ENCODE data around the gene ISCU. TPM values are rescaled to one million over a fixed set of nuclear protein-coding genes. Genes with fewer than 3 reads are reported as not detected.

The ISCU gene
- total RNA-seq, 1 experiment from 2014 or later: 71.1 TPM

DNA sequence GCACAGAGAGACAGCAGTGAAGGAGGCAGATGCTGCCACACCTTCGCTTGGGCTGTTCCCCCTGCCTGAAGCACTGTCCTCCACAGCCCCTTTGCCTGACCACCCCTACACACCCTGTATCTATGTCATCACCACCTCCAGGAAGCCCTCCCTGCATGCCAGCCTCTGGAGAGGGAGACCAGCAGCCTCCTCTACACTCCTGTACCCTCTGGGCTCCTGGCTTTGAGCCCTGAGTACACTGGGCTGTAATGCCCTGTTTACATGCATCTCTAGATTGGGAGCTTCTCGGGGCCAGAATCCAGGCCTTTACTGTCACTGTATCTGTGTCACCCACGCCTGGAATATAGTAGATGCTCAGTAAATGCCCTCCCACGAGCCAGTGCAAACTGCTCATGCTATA is 41.3 kb downstream of the ISCU start:
- DNase-seq (ENCODE audit: low spot score): no peak

DNA sequence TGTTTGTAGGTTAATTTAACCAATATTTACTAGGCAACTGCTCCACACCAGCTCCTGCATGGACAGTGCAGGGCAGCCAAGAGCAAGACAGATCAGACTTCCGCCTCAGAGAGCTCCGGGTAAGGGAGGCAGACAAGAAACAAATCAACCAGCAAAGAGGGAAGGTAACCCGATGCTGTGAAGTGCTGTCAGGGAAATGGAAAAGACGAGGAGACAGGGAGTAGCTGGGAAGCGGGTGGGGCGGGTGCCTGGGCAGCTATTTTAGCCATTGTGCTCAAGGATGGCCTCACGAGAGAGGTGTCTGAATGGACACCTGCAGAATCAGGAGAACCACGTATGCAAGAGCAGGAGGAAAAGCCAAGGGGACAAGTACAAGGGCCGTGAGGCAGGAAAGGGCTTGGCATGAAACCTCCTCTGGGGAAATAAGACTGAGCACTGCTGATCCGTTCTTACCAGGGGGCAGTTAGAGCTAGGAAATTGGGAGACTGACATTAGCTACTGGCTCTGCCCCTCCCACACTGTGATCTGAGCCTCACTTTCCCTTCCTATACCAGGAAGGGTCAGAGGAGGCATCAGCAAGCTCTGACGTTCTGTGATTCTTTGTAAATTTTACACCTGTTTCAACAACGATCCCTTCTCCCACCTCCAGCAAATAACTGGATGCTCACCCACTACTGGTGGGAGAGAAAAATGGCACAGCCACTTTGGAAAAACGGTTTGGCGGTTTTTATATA is 42.0 kb downstream of the ISCU start:
- no peak for DNase-seq (ENCODE audit: low spot score)

DNA sequence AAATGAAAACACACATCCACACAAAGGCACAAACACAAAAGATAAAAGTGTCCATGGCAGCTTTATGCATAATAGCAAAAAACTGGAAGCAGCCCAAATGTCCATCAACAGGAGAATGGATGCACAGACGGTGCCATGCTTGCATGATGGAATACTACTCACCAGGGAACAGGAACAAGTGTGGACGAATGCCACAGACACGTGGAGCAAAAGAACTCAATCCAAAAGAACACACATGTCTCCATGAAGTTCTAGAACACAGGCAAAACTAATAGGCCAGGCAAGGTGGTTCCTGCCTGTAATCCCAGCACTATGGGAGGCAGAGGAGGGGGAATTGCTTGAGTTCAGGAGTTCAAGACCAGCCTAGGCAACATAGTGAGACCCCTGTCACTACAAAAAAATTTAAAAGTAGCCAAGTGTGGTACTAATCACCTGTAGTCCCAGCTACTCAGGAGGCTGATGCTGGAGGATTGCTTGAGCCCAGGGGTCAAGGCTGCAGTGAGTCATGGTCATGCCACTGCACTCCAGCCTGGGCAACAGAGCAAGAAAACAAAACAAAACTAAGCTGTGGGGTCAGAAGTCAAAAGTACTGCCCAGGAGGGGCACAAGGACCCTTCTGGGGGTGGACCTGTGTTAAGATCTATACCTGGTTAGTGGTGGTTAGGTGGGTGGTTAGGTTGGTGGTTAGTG is 42.7 kb downstream of the ISCU start:
- DNase-seq (ENCODE audit: low spot score): no peak

DNA sequence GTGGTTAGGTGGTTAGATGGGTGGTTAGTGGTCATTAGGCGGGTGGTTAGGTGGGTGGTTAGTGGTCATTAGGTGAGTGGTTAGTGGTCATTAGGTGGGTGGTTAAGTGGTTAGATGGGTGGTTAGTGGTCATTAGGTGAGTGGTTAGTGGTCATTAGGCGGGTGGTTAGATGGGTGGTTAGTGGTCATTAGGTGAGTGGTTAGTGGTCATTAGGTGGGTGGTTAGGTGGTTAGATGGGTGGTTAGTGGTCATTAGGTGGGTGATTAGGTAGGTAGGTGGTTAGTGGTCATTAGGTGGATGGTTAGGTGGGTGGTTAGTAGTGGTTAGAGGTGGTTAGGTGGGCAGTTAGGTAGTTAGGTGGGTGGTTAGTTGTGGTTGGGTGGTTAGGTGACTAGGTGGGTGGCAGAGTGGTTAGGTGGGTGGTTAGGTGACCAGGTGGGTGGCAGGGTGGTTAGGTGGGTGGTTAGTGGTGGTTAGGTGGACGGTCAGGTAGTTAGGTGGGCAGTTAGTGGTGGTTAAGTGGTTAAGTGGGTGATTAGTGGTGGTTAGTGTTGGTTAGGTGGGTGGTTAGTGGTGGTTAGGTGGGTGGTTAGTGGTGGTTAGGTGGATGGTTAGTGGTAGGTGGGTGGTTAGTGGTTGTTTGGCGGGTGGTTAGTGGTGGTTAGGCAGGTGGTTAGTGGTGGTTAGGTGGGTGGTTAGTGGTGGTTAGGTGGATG is 43.5 kb downstream of the ISCU start:
- no peak for DNase-seq (ENCODE audit: low spot score)

DNA sequence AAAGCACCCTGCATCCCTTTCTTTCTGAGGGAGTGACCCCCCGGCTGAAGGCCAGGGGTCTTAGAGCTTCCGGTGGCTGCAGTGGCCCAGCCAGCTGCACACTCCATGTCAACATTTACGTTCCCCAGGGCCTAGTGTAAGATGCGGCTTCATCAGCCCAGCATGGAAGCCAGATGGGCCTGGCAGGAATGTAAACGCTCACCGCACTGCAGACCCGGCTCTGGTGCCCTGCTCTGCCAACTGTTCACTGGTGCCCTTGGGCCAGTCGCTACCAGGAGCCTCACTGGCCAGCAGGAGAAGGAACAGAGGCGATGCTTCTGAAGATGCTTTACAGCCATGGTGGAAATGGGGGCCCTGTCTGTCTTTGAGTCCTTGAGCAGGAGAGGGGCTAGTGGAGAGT is 44.1 kb downstream of the ISCU start:
- no peak for DNase-seq (ENCODE audit: low spot score)

DNA sequence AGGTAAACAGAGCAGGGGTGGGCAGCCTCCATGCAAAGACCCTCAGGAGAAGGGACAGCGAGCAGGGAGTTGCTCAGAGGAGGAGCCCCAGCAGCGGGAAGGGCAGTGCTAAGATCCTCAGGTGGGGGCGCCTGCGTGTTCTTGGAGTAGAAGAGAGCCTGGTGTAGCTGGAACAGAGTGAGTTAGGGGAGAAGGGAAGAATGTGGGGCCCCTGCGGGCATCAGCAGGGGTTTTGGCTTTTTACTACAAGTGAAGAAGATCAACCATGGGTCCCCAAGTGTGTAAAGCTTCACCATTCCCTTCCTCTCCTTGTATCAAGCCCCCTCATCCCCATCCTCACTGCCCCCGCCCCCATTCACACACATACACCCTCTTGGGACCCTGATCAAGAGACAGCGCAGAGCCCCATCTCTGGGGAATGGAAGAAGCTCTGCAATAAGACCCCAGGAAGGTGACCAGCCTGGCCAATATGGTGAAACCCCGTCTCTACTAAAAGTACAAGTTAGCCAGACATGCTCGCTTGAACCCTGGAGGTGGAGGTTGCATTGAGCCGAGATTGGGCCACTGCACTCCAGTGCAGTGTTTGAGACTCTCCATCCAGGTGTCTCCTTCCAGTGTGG is 45.7 kb downstream of the ISCU start:
- no peak for DNase-seq (ENCODE audit: low spot score)

DNA sequence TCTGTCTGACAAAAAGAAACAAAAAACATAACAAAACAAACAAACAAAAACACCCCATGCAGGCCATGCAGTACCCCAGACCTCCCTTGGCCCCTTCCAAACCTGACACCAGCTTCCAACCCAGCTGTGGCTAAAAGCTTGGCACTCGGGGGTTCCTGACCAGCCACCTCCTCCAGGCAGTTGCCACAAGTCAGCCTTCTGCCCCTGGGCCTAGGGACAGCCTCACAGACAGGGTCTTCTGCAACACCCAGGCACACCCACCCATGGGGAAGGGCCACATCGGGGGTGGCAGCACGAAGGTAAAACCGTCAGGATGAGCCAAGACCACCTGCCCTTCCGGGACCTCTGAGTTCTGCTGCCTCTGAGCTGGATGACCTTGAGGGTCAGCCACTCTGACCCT is 46.2 kb downstream of the ISCU start:
- no peak for DNase-seq (ENCODE audit: low spot score)

DNA sequence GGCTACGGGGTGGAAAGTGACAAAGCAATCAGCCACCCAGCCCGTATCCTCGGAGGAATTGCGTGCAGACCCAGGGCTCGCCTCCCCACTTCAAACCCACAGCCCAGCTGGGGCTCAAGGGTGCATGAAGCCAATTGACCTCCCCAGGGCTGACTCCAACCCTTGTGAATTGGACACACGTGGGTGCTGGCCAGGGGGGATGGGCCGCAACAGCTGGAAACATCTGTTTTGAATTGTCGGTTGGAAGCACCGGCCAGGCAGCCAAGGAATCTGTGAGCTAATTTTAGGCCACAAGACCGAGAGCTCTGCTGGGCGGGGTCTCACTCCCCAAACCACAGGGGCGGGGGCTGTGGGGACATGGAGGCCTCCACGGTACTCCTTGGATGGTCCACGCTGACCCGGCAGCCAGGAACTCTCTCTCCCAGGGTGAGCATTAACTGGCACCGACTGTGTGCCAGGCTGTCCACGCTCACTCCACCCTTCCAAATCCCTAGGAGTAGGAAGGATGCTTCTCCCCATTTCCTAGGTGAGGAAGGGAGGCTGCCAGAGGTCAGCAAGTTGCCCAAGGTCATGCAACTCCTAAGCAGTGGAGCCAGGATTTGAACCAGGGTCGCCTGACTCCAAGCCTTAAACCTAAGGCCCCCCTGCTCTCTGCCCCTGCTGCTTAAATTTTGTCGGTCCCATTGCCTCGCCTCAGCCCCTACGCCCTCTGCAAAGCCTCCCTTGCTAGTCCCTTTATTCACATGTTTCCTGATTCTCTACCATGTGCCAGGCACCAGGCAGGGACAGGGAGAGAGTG is 47.3 kb downstream of the ISCU start:
- DNase-seq (ENCODE audit: low spot score): no peak

DNA sequence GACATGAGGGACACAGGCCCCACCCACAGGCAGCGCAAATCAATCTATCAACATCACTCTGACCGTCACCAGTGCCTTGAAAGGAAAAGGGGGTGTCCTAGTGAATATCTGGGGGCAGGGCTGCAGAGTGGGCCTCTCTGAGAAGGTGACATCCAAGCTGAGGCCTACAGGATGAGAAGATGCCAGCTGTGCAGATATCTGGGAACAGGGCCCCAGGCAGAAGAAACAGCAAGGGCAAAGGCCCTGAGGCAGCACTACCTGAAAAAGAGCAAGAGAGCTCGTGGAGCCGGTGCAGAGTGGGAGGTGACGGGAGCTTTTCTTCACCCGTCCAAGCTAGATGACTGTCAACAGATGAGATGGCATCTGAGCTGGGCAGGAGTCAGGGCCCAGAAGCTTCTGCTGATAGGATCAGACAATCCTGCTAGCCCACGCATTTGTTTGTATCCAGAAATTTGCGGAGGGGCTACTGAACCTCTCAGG is 48.0 kb downstream of the ISCU start:
- DNase-seq (ENCODE audit: low spot score): no peak

DNA sequence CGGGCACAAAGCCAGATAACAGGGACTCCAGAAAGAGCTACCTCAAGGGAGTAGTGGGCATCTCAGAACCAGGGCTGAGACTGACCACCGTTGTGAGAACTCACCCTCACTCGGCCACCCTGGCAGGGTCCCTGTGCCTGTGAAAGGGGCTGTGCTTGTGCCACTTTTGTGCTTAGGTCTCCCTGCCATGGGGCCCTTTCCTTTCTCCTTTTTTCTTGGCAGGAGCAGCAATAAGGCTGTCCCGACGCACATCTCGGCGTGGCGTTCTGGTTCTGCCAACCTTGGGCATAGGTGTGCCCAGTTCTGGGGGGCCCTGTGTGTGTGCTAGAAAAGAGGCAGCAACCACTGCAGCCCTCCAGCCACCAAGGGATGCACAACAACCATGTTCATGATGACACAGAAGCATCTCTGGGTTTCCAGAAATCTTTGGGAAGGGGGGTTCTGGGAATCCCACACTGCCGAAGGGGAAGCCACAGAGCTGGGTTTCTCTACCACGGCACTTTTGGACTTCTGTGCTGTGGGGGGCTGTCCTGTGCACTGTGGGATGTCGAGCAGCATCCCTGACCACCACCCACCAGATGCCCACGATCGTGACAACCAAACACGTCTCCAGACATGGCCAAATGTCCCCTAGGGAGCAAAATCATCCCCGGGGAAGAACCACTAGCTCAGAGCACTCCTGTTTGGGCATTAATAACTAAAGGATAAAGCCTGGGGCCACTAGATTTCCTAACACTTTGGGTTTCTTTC is 48.6 kb downstream of the ISCU start:
- DNase-seq (ENCODE audit: low spot score): no peak

DNA sequence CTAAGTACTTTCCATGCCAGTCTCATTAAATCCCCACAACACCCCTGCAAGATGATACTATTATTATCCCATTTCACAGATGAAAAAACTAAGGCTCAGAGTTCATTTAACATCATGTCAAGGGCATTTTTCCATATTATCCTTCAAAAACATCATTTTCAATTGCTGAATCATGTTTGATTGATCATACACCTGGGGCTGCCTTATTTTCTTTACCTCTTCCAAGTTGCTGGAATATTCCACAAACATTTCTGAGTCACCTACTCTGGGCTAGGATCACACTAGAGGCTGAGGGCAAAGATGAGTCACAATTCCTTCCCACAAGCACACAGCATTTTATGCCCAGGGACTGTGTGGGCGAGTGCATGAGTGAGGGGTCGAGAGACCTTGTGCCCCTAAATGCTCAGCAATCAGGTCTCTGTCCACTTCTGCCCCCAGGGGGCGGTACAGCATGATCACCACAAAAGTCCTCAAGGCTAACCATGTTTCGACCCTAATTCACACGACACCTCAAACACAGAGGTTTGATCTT is 49.6 kb downstream of the ISCU start:
- DNase-seq (ENCODE audit: low spot score): peak; percentile 36

DNA sequence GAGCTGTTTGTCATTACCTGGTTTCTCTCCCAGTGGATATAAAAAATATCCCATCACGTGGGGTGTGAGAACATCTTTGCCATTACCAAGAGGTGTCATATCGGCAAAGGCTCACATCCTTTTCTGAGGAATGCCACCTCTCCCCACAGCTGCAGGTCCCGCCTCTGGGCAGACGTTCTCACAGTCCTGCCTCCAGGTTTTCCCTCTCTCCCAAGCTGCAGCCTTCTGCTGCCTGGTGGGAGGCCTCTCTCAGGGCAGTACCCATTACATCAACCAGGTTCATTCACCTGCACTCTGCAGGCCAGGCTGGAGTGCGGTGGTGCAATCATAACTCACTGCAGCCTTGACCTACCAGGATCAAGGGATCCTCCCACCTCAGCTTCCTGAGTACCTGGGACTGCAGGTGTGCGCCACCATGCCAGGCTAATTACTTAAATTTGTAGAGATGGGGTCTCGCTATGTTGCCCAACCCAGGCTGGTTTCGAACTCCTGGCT is 50.4 kb downstream of the ISCU start:
- no peak for DNase-seq (ENCODE audit: low spot score)

DNA sequence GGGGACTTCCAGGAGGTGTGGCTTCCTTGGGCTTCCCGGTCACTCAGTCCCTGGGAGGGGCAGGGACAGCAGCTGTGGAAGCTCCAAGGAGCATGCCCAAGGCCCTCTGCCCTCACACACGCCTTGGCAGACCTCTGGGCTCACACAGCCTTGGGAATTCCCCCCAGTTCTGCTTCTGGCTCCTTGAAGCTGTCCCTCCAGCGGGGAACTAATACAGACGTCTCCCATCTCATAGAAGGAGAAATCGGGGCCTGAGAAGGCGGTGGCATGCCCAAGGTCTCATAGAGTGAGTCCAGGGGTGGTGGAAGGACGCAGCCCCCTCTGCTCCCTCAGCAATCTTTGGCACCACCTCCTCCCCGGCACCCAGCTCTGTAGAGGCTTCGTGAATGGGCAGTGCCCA is 51.2 kb downstream of the ISCU start:
- no peak for DNase-seq (ENCODE audit: low spot score)

DNA sequence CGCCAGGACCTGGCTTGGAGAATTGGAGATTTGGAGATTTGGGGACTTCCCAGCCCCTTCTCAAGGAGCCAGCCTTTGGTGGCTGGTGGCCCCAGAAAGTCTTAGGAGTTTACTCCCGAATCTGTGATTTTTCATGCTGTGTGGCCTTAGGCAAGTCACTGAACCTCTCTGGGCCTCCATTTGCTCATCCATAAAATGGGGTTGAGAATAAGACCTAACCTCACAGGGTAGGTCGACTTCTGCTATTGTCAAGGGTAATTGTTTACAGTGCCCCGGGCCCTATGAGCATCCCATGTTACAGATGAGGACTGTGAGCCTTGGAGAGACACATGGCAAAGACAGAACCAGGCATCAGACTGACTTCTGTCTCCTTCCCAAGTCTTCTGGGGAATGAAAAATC is 51.6 kb downstream of the ISCU start:
- DNase-seq (ENCODE audit: low spot score): no peak

DNA sequence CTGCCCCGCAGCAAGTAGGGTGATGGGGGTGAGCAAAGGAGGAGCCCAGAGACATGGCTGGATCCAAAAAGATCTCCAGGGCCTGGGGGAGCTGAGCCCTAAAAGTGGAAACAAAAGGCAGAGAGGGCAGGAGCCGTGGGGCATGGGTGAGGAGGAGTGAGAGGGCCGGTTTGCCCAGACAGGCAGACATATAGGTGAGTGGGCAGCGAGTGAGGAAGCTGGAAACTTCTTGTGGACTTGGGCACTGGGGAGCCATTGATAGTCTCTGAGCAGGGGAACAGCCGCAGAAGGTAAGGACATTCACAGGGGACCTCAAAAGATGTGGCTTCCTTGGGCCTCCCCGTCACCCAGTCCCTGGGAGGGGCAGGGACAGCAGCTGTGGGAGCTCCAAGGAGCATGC is 52.2 kb downstream of the ISCU start:
- no peak for DNase-seq (ENCODE audit: low spot score)

DNA sequence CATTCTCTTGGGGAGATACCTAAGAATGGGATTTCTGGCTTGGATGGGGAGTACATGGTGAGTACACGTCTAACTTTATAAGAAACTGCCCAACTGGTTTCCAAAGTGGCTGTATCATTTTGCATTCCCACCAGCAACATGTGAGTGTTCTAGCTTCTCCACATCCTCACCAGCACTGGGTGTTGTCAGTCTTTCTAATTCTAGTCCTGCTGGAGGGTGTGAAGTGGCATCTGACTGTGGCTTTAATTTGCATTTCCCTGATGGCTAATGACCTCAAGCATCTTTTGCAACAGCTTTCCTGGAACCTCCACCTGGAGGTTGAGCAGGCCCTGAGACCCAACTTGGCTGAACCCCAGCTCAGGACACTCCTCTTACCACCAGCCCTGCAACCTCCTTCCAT is 53.5 kb downstream of the ISCU start:
- no peak for DNase-seq (ENCODE audit: low spot score)

DNA sequence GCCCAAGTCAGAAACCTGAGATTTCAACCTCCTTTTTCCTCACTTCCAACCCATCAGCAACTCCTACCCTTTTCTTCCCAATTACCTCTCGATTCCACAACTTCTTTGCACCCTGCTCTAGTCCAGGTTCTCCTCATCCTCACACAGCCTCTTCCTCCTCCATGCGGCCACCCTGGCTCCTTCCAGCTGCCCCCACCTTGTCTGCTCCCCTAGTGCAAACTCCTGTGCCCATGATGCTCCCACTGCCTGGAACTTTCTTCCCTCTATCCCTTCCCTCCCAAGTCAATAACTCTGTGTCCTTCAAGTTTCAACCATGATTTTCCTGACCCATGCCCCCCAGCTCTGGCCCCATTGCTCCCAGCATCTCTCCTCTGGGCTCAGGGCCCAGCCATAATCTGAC is 54.0 kb downstream of the ISCU start:
- DNase-seq (ENCODE audit: low spot score): no peak

DNA sequence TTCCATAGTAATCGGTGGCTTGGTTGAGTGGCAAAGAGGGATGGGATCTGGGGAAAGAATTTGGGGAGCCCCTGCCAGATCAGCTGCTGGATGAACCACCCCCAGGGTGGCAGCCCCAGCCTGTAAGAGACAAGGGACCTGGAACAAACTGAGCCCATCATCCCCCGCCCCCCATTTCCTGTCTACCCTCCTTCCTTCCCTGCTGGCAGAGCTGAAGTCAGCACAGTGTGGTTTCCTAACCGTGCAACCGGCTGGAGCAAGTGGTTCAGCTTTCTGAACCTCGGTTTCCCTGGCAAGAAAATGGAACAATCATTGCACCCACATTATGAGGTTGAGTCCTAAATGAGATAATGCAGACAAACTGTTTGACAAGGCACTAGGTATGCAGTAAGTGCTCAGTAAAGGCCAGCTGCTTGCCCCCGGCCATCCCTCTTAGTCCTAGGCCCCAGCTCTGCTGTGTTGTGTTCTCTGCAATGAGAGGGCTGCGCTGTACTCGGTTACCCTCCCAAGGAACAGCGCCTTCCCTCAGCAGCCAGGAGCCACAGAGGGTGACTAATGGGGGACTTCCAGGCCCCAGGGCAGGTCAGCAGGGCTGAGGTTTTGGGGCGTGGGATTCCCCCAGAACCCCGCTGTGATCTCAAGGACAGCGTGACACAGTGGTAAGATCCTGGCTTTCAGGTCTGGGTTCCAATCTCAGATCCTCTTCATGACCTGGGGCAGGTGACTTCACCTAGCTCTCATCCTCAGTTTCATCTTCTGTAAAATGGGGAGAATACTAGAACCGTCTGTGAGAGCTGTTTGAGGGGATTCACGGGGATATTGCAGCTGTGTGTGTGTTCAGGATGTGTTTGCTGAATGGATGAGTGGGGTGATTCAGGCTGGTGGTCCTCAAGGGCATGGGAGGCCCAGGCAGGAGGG is 54.8 kb downstream of the ISCU start:
- no peak for DNase-seq (ENCODE audit: low spot score)

All from HT-29 (cell line).